ENCODE results near the gene RFPL3.

- TF ChIP-seq POLR2A (IDR thresholded peaks at IDR 0.05), result no peak
- TF ChIP-seq POLR2AphosphoS5 (IDR thresholded peaks at IDR 0.05), result no peak
- TF ChIP-seq CTCF (IDR thresholded peaks at IDR 0.05), result no peak
- no peak for TF ChIP-seq EP300 (IDR thresholded peaks at IDR 0.05)
Observed at GRCh38 chr22:32324505-32325415, 32.9 kb upstream of the RFPL3 start.
